NCI-H2171 (cell line): ENCODE data around the gene PRICKLE2.
A peak's percentile ranks its signal among the peaks of the same experiment; 100 is the strongest.

Source experiments
- DNase-seq: peaks from one replicate; lab custom pipeline; 2025; lab: John Stamatoyannopoulos, UW

Gene PRICKLE2

DNA sequence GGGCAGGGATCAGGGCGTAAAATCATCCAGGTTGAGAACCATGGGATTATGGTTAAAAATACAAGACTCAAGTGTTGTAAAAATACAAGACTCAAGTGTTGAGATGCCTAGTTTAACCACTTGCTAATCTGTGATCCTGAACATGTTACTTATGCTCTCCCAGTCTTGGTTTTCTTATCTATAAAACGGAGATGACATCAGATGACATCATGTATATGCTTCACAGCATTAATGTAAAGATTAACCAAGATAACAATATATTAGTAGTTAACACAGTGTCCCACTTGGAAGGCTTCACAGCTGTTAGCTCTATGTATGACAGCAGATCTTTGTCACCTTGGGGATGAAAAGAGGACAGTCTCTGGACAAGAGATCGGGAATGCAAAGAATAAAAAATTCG is 96.2 kb downstream of the PRICKLE2 start:
- DNase-seq: no peak

DNA sequence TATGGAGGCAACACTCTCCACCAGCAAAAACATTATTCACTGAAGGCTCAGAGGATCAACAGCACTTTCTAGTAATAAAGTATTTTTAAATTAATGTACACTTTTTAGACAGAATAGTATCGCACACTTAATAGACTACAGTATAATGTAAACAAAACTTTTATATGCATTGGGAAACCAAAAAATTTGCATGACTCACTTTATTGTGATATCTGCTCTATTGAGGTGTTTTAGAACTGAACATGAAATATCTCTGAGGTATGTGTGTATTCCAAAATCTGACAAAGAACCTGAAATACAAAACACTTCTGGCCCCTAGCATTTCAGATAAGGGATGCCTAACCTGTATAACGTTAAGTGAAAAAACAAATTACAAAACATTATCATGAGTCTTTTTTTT is 99.7 kb downstream of the PRICKLE2 start:
- no peak for DNase-seq

DNA sequence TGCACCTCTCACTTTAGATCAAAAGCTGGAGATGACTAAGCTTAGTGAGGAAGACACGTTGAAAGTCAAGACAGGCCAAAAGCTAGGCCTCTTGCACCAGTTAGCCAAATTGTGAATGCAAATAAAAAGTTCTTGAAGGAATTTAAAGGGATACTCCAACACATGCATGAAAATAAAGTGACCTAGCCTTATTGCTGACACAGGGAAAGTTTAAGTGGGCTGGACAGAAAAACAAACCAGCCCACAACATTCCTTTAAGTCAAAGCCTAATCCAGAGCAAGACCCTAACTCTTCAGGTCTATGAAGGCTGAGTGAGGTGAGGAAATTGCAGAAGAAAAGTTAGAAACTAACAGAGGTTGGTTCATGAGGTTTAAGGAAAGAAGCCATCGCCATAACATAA is 101.3 kb downstream of the PRICKLE2 start:
- no peak for DNase-seq

DNA sequence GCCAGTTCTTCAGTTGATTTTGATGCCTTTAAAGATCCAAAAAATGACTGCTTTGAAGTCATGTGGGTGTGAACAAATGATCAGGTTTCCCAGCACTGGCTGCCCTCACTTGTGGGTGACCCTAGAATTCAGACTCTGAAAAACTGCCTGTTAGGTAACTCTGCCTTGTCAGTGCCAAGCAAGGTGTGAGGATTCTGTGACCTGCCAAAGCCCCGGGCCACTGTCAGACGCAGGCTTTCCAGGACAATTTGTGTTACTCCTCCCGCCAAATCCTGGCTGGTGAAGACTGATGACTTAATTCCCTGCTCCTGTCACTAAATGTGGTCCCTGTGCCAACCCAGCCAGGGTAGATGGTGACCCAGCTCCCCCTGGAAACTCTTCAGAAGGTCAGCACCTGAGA is 102.8 kb downstream of the PRICKLE2 start:
- DNase-seq: no peak

DNA sequence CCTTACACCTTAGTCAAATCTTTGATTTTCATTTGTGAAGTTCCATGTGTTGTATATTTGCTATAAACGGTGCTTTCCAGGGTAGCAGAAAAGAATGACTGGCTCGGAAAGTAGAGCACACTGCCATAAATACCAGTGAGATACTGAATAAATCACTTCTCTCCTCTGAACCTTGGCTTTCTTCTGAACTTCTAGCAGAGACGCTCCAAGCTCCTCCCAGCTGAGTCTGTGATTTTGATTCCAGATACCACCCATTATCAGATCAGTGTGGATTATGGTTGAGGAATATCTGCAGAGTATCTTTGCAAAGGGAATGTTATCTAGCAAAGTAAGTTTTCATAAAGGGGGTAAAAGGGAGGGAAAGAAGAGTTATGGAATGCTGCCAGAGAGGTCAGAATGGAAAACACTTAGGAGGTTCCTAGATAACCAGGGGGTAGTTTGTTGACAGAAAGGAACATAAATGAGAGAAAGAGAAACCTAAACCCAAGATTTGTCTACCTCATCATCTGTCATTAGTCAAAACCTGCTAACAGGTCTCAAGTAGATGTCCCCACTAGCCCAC is 103.4 kb downstream of the PRICKLE2 start:
- DNase-seq: no peak

DNA sequence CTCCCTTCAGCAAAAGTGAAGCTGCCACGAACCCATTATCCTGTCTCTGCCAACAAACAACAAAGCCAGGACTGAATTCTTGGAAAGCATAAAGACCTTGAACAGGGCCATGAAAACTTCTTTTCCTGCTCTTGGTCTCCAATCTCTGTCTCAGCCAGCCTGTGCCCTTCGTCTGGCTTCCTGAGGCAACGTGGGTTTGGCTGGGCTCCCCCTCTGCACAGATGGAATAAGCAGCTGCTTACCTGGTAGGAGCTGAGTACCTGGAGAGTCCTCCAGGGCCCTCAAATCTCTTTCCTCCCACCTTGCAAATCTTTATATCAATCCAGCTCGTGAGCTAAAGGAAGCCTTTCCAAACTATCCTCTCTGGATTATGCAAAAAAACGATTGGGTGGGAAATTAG is 104.4 kb downstream of the PRICKLE2 start:
- peak; percentile 51 for DNase-seq

DNA sequence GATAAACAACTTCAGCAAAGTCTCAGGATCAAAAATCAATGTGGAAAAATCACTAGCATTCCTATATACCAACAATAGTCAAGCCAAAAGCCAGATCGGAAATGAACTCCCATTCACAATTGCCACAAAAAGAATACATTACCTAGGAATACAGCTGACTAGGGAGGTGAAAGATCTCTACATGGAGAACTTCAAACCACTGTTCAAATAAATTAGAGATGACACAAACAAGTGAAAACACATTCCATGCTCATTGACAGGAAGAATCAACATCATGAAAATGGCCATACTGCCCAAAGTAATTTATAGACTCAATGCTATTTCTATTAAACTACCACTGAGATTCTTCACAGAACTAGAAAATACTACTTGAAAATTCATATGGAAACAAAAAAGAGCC is 107.8 kb downstream of the PRICKLE2 start:
- DNase-seq: no peak

DNA sequence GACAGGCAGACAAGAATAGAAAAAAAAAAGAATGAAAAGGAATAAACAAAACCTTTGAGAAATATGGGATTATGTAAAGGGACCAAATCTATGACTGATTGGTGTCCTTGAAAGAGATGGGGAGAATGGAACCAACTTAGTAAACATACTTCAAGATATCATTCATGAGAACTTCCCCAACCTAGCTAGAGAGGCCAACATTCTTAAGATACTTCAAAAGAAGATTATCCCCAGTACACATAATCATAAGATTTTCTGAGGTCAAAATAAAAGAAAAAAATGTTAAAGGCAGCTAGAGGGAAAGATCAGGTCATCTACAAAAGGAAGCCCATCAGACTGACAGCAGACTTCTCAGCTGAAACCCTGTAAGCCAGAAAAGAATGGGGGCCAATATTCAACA is 110.6 kb downstream of the PRICKLE2 start:
- DNase-seq: no peak

DNA sequence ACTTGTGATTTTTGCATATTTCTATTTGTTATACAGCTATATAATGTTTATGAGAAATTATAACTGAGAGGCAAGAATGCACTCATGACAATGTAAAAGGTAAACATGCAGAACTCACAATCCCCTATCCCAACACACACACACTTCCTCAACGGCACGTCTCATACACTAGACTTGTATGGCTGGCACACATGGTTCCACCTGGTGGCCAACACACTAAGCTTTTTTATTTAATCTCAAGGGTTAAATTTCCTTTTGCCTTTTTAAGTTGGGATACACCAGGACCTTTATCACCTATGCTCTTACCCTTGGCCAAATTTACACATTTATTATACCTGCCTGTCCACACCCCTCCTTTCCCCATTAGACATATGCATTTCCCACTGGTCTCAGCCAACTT is 113.4 kb downstream of the PRICKLE2 start:
- no peak for DNase-seq

DNA sequence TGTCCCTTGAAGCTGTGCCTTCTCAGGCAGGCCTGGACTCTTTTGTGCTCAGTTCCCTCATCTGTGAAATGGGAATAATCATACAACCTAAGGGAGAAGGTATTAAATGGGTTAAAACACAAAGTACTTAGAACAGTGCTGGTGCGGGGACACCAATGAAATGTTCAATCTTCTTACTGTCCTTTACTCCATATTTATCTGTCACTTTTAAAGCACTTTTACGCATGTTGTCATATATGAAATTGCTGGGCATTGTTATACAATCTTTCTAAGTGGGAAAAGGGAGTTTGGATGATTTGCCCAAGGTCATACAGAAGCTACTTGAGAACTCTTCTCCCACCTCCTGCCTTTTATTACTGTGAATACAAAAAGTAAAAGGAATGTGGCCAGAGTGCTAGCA is 114.2 kb downstream of the PRICKLE2 start:
- no peak for DNase-seq

DNA sequence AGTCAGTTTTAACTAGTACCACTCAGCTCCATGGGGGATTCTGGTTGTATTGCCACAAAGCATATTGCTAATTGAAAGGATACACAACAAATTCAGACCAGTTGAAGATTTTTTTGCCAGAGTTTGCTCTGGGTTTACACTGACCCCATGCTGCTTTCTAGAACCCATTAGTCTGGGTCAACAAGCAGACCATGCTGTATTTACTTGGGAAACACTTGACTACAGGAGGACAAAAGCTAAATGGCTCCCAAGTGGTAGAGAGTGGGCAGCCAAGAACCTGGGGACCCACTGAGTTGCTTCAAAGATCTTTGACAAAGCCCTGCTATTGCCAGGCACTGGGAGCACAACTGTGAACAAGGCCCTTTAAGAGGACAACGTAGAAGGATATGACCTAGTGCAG is 115.2 kb downstream of the PRICKLE2 start:
- DNase-seq: no peak

DNA sequence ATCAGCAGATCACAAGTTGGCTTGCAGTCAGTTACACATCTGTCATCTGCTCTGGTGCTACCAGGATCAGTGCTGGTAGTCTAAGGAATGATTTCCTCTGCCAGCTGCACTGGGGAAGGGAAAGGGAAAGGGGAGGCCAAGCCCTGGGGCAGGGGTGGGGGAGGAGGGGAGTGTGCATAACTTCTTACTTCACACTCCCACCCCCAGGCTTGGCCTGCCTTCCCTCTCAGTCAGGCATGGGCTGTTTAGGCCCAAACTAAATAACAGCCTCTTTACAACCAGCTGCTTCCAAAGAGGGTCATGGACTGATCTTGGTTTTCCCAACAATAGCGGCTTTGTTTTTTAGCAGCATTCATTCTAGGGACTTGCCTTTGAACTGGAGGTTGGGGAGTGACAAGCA is 115.8 kb downstream of the PRICKLE2 start:
- DNase-seq: no peak

DNA sequence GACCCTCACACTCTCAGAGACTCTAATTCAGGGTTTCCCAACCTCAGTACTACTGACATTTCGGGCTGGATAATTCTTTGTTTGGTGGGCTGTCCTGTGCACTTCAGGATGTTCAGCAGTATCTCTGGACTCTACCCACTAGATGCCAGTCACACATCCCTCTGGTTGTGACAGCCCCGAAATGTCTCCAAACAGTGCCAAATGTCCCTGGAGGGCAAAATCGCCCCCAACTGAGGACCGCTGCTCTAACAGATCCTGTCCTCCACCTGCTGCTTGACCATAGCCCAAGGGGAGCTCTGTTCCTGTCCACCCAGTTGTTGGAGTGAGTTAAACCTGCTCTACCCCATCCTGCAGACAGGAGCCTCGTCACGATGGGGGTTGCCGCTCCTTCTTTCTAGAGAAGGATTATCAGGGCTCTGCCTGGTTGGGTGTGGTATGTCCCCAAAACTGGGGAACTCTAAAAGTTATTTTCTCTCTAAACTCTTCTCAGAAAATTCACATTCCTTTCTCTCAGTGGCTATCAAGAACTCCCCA is 116.4 kb downstream of the PRICKLE2 start:
- no peak for DNase-seq

DNA sequence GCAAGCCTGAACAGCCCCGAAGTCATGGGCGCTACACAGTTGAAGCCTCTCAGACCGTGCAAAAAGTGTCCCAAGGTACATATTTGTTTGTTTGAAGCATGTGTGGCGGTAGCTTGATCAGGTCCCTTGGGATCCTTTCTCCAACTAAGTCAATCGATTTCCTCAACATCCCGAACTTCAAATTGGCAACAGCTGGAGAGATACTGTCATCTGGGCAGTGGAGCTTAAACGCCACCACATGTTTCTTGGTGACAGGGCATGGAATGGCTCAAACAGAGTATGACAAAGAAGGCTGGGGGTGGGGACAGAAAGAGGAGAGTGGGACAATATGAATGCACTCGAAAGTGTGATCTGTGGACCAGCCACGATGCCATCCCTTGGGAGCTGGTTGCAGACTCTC is 117.0 kb downstream of the PRICKLE2 start:
- peak; percentile 61 for DNase-seq

DNA sequence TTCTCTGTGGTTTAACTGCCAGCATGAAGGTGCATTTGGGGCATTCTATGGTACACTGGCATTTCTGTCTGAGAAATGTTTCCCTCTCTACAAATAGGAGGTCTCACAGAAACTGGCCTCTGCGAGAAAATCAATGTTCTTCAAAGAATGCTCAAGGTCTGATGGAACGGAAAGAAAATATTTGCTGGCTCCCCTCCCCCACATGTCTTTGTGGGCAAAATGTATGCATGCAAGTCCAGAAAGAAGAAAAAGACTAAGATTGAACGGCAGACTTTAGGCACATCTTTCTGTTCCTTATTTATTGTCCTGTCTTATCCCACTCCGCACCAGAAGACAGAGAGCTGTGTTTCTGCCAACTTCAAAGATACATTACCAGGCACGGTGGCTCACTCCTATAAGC is 118.1 kb downstream of the PRICKLE2 start:
- DNase-seq: no peak

DNA sequence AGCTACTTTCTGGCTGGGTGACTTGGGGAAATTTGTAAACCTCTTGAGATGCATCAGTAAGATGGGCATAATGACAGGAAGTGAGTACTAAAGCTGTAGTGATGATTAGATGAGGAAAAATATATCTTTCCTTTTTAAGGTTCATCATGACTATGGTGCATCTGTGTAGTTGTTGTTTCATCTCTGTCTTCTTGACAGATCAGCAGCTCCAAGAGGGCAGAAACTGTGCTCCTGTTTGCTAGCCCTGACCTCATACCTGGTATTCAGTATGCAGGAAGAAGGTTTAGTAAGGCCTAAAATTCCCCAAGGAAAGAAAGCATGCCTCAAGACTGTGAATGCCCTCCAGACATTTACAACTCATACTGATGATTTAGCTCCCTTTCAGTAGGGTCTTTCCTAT is 119.5 kb downstream of the PRICKLE2 start:
- no peak for DNase-seq

DNA sequence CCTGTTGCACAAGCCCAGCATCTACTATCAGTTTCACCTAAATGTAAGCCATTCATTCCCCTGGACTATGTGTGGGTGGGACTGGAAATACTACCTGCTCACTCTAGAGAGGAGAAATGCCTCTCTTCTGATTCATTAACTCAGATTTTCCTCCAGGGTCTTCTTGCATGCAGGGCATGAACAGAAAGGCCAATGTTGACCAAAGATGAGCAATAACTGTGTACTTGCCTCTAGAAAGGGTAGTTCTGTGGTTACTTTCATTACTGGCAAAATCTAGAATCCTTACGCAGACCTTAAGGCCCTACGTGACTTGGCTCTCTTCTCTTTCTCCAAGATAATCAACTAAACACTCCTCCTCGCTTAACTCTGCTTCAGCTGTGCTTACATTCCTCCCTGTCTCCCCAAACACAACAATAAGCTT is 120.6 kb downstream of the PRICKLE2 start:
- no peak for DNase-seq

DNA sequence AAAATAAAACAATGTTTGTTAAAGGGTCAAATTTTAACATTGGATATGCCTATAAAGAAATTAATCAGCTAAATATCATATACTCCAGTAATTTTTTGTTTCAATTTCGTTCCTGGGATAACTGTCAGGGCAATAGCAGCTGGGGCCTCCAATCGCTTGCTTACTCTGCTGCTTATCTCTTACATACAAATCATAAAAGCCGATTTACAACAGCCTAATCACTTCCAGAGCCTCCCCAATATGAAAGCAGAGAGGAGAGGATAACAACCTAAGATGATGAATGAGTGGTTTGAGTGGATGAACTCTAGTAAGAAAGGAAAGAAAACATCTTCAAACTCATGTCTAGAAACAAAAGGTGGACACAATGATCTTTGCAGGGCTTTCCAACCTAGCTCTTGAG is 121.3 kb downstream of the PRICKLE2 start:
- DNase-seq: no peak

DNA sequence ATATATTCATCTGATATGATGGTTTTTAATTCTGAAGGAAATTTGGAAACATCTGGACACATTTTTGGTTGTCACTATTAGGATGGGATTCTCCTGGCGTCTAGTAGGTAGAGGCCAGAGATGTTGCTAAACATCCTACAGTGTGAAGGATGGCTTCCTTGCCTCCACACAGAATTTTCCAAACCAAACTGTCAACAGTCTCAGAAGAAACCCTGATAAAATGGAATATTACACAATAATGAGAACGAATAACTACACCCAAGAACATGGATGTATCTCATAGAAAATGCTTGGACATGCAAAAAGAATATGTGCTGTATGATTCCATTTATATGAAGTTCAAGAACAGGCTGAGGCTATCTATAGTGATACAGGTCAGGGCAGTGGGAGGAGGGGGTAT is 122.1 kb downstream of the PRICKLE2 start:
- DNase-seq: no peak

DNA sequence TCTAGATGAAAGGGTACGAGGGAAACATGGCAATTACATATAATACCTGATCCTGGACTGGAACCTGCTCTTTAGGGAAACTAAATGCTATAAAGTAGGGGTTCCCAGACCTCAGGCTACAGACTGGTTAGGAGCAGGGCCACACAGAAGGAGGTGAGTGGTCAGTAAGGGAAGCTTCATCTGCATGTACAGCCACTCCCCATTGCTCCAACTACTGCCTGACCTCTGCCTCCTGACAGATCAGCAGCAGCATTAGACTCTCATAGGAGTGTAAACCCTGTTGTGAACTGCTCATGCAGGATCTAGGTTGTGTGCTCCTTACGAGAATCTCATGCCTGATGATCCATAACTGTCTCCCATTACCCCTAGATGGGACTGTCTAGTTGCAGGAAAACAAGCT is 123.1 kb downstream of the PRICKLE2 start:
- no peak for DNase-seq

DNA sequence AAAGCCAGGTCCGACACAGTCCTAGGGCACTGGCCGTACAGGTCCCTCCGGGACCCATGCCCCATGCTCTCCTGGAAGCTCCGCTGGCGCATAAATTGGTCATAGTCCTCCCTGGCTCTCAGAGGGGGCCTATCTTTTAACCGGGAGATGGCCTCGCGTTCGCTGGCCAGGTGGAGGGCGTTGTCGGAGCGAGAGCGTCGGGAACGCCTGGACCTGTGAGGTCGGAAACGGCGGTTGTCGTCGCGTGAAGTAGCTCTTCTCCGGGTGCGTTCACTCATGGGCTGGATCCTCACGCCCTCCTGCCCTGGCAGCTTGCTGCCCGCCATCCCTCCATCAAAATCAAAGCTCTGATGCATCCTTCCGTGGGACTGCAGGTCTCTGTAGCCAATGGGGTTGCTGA is 126.0 kb downstream of the PRICKLE2 start:
- no peak for DNase-seq

DNA sequence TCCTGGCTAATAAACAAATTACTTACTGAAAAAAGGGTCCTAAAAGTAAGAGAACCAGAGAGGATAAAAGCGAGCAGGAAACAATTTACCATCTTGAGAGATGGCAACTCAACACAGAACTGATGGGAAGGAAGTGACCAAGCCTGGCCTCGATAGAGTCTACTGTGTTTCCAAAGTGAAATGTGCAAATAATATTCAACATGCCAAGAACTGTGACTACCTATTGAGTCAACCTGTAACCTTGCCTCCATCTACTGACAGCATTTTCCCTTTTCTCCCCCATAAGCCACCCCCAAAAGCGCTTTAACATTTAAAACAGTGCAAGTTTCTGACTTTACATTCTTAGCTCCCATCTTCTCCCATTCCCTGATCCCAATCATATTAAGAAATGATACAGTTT is 126.6 kb downstream of the PRICKLE2 start:
- no peak for DNase-seq

DNA sequence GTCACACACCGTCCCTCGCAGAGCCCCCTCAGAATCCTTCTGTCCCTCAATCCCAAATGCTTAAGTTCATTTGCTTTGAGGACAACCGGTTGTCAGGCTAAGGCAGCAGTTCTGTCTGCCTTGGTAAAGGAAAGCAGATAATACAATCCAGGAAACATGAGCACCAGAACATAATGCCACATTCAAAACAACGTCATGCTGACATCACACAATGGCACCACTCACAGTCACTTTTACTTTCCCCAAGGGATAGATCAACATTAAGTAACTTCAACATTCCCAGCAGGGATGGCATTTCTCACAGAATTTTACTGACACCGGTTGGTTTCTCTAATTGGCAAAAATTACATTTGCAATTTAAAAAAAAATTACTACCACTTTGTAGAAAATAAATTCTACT is 127.3 kb downstream of the PRICKLE2 start:
- no peak for DNase-seq

DNA sequence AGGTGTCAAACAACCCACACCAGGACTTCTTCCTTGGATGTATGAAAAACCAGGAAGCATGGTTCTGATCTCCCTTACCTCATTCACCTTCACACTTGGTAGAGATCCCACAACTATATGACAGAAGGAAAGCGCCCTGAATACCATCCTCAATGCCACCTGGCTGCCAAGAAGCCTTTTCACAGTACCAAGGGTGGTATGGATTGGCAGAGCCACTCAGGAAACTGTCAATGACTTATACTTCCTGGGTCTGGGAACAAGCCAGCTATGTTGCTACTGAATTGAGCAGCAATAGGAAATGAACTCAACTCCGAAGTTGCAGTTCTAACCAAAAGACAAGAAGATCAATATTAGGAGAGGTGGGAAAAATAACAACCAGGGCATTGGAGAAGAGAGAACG is 129.5 kb downstream of the PRICKLE2 start:
- no peak for DNase-seq

DNA sequence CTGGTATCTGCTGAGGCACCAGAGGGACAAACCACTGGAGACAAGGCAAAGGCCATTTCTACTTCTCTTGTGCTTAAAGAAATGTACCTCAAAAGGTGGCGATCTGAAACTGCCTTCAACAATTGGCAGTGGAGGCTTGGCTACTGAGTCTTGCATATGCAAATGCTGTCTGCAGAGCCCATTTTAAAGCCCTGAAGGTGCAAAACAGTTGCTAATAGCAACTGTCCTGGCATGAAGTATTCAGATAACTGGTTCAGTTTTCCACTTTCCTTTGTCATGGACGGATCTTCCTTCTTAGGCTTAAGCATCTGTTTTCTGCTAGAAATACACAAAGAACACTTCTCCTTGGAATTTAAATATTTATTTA is 130.6 kb downstream of the PRICKLE2 start:
- no peak for DNase-seq
